Measurements from ENCODE around the gene LHX4.

Gene LHX4

GRCh38 chr1:180274221-180274620 lies 44.2 kb downstream of the LHX4 start:
- Mint-ChIP-seq H3K36me3 (peaks cover 50% of the 10 kb centered on the region), H3K4me3 (no peak overlapping the region), H3K9me3 (no peaks in the 10 kb centered on the region), H3K4me1 (no peaks in the 10 kb centered on the region), H3K27ac (no peak overlapping the region), H3K27me3 (no peaks in the 10 kb centered on the region)
- ATAC-seq, result no peak

GRCh38 chr1:180275726-180276125 lies 45.7 kb downstream of the LHX4 start:
- H3K27me3 Mint-ChIP-seq, result no peaks in the 10 kb centered on the region
- no peak overlapping the region for H3K4me3 Mint-ChIP-seq
- H3K4me1 Mint-ChIP-seq, result peaks cover 7% of the 10 kb centered on the region
- ATAC-seq, result no peak
- H3K9me3 Mint-ChIP-seq, result no peaks in the 10 kb centered on the region
- peaks cover 59% of the 10 kb centered on the region for H3K36me3 Mint-ChIP-seq
- H3K27ac Mint-ChIP-seq, result no peak overlapping the region

- Mint-ChIP-seq H3K27ac (no peak overlapping the region), H3K4me3 (no peak overlapping the region), H3K36me3 (peaks cover 76% of the 10 kb centered on the region), H3K9me3 (no peaks in the 10 kb centered on the region), H3K4me1 (peaks cover 8% of the 10 kb centered on the region), H3K27me3 (no peaks in the 10 kb centered on the region)
- no peak for ATAC-seq
Observed at GRCh38 chr1:180277476-180278193, 47.6 kb downstream of the LHX4 start.

- Mint-ChIP-seq H3K27me3 (no peaks in the 10 kb centered on the region), H3K27ac (no peak overlapping the region), H3K36me3 (peaks cover 72% of the 10 kb centered on the region), H3K4me3 (no peak overlapping the region), H3K4me1 (peaks cover 8% of the 10 kb centered on the region), H3K9me3 (no peaks in the 10 kb centered on the region)
- ATAC-seq, result no peak
Observed at GRCh38 chr1:180278194-180278515, 48.1 kb downstream of the LHX4 start.

GRCh38 chr1:180278596-180279395 lies 48.7 kb downstream of the LHX4 start:
- Mint-ChIP-seq H3K36me3 (peaks cover 76% of the 10 kb centered on the region), H3K4me3 (no peak overlapping the region), H3K27me3 (no peaks in the 10 kb centered on the region), H3K27ac (no peak overlapping the region), H3K4me1 (peaks cover 8% of the 10 kb centered on the region), H3K9me3 (no peaks in the 10 kb centered on the region)
- peak; percentile 67 for ATAC-seq

- Mint-ChIP-seq H3K27me3 (no peaks in the 10 kb centered on the region), H3K36me3 (peaks cover 73% of the 10 kb centered on the region), H3K4me3 (no peak overlapping the region), H3K4me1 (peaks cover 8% of the 10 kb centered on the region), H3K27ac (no peak overlapping the region), H3K9me3 (no peaks in the 10 kb centered on the region)
- ATAC-seq, result no peak
Observed at GRCh38 chr1:180279651-180280050, 49.6 kb downstream of the LHX4 start.

GRCh38 chr1:180280617-180281016 lies 50.6 kb downstream of the LHX4 start:
- no peaks in the 10 kb centered on the region for H3K27me3 Mint-ChIP-seq
- H3K4me3 Mint-ChIP-seq, result no peak overlapping the region
- H3K27ac Mint-ChIP-seq, result no peak overlapping the region
- H3K36me3 Mint-ChIP-seq, result peaks cover 73% of the 10 kb centered on the region
- ATAC-seq, result no peak
- H3K9me3 Mint-ChIP-seq, result no peaks in the 10 kb centered on the region
- peaks cover 8% of the 10 kb centered on the region for H3K4me1 Mint-ChIP-seq

- no peak overlapping the region for H3K4me3 Mint-ChIP-seq
Observed at GRCh38 chr1:180281490-180281889, 51.4 kb downstream of the LHX4 start.

GRCh38 chr1:180282401-180283044 lies 52.5 kb downstream of the LHX4 start:
- H3K27ac Mint-ChIP-seq, result no peak overlapping the region
- H3K36me3 Mint-ChIP-seq, result peaks cover 67% of the 10 kb centered on the region

More at GRCh38 chr1:180281490-180281889, 51.4 kb downstream of the LHX4 start:
- Mint-ChIP-seq H3K9me3 (no peaks in the 10 kb centered on the region), H3K4me1 (peaks cover 8% of the 10 kb centered on the region), H3K36me3 (peaks cover 72% of the 10 kb centered on the region), H3K27me3 (no peaks in the 10 kb centered on the region), H3K27ac (no peak overlapping the region)
- no peak for ATAC-seq

GRCh38 chr1:180283098-180283497 lies 53.0 kb downstream of the LHX4 start:
- Mint-ChIP-seq H3K27me3 (no peaks in the 10 kb centered on the region), H3K36me3 (peaks cover 67% of the 10 kb centered on the region), H3K4me1 (peaks cover 8% of the 10 kb centered on the region), H3K9me3 (no peaks in the 10 kb centered on the region), H3K27ac (no peak overlapping the region), H3K4me3 (no peak overlapping the region)
- no peak for ATAC-seq

More at GRCh38 chr1:180282401-180283044, 52.5 kb downstream of the LHX4 start:
- no peak for ATAC-seq
- Mint-ChIP-seq H3K4me1 (peaks cover 8% of the 10 kb centered on the region), H3K9me3 (no peaks in the 10 kb centered on the region), H3K27me3 (no peaks in the 10 kb centered on the region), H3K4me3 (no peak overlapping the region)

GRCh38 chr1:180286417-180286816 lies 56.4 kb downstream of the LHX4 start:
- Mint-ChIP-seq H3K4me1 (no peaks in the 10 kb centered on the region), H3K27ac (no peak overlapping the region), H3K4me3 (no peak overlapping the region), H3K9me3 (no peaks in the 10 kb centered on the region), H3K27me3 (no peaks in the 10 kb centered on the region), H3K36me3 (peaks cover 46% of the 10 kb centered on the region)
- ATAC-seq, result no peak

GRCh38 chr1:180287988-180288705 lies 58.1 kb downstream of the LHX4 start:
- peaks cover 3% of the 10 kb centered on the region for H3K9me3 Mint-ChIP-seq
- no peaks in the 10 kb centered on the region for H3K4me1 Mint-ChIP-seq
- no peak overlapping the region for H3K27ac Mint-ChIP-seq
- peaks cover 46% of the 10 kb centered on the region for H3K36me3 Mint-ChIP-seq
- H3K4me3 Mint-ChIP-seq, result no peak overlapping the region
- no peak for ATAC-seq
- no peaks in the 10 kb centered on the region for H3K27me3 Mint-ChIP-seq

GRCh38 chr1:180288940-180289339 lies 58.9 kb downstream of the LHX4 start:
- ATAC-seq, result no peak
- no peaks in the 10 kb centered on the region for H3K27me3 Mint-ChIP-seq
- peaks cover 44% of the 10 kb centered on the region for H3K36me3 Mint-ChIP-seq
- H3K9me3 Mint-ChIP-seq, result peaks cover 3% of the 10 kb centered on the region
- H3K27ac Mint-ChIP-seq, result no peak overlapping the region
- no peaks in the 10 kb centered on the region for H3K4me1 Mint-ChIP-seq
- H3K4me3 Mint-ChIP-seq, result no peak overlapping the region

GRCh38 chr1:180290265-180291001 lies 60.4 kb downstream of the LHX4 start:
- Mint-ChIP-seq H3K27me3 (no peaks in the 10 kb centered on the region), H3K4me1 (no peaks in the 10 kb centered on the region), H3K27ac (no peak overlapping the region), H3K4me3 (no peak overlapping the region), H3K36me3 (peaks cover 42% of the 10 kb centered on the region), H3K9me3 (peaks cover 3% of the 10 kb centered on the region)
- no peak for ATAC-seq
